HG03097 (cell line): ENCODE results near the gene CELF1.

Source experiments
- ATAC-seq: cut with Tn5 transposase; IDR thresholded peaks from one replicate; pipeline ENCODE4 v1.9.1; 2021; ENCODE audit not compliant: unreplicated experiment, low FRiP score

CELF1 gene

DNA sequence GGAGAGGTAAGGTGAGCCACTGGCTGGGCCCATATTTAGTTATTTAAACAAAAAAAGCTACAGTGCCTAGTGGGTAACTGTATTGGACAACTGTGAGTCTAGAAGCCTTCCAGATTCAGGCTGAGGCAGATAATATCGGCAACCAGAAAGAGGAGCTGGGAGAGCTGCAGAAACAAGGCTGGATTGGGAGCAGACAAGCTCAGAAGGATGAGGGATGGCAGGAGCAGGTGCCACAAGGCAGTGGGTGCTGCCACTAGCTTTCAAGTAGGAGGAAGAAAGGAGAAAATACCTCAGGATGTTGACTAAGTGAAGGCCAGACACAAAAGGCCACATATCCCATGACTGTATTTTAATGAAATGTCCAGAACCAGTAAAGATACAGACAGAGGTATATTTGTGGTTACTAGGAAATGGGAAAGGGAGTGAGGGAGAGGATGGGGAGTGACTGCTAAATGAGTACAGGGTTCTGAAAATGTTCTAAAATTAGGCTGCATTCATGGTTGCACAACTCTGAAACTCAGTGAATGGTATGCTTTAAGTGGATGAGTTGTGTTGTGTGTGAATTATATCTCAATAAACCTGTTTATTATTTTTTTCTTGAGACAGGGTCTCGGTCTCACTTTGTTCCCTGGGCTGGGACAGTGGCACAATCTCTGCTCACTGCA, 92.2 kb downstream of the CELF1 start:
- ATAC-seq, result no peak

- ATAC-seq, result peak; percentile 70
Measured at GRCh38 chr11:47454258-47454671, 98.7 kb downstream of the CELF1 start.

DNA sequence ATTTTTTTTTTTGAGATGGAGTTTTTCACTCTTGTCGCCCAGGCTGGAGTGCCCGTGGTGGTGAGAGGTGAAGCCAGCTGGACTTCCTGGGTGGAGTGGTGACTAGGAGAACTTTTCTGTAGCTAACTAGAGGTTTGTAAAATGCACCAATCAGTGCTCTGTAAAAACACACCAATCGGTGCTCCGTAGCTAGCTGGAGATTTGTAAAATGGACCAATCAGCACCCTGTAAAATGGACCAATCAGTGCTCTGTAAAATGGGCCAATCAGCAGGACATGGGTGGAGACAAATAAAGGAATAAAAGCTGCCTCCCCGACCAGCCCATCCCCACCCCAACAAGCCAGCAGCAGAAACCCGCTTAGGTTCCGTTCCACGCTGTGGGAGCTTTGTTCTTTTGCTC, 99.6 kb downstream of the CELF1 start:
- no peak for ATAC-seq

DNA sequence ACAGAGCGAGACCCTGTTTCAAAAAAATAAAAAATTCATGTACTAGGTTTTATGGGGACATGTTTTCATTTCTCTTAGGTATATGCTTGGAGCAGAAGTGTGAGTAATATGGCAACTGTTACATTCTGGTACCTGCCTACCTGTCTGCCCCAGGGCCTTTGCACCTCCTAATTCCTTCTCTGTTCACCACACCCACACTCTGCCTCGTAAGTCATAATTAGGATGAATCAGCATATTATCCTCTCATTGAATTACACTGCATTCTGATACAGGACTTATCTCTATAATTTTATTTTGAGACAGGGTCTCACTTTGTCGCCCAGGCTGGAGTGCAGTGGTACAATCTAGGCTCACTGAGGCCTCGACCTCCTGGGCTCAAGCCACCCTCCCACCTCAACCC, 100.9 kb downstream of the CELF1 start:
- ATAC-seq, result no peak

GRCh38 chr11:47451436-47451835, 101.5 kb downstream of the CELF1 start:
- ATAC-seq, result no peak

DNA sequence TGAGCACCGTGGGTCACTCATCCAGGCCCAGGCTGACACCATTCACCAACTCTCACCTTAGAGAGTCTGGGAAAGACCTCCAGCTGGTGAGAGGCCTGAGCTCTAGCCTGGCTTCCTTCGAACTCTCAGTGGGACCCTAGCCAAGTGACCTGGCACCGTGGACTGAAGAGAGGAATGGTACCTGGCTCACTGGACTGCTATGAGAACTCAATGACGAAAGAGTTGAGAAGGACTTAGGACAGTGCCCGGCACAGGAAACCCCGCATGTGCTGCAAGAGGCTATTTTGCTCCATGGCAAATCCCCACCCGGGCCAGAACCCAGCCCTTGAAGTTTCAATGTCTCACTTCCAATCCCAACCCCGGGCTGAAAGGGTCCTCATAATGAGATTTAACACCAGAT, 103.4 kb downstream of the CELF1 start:
- ATAC-seq, result no peak

DNA sequence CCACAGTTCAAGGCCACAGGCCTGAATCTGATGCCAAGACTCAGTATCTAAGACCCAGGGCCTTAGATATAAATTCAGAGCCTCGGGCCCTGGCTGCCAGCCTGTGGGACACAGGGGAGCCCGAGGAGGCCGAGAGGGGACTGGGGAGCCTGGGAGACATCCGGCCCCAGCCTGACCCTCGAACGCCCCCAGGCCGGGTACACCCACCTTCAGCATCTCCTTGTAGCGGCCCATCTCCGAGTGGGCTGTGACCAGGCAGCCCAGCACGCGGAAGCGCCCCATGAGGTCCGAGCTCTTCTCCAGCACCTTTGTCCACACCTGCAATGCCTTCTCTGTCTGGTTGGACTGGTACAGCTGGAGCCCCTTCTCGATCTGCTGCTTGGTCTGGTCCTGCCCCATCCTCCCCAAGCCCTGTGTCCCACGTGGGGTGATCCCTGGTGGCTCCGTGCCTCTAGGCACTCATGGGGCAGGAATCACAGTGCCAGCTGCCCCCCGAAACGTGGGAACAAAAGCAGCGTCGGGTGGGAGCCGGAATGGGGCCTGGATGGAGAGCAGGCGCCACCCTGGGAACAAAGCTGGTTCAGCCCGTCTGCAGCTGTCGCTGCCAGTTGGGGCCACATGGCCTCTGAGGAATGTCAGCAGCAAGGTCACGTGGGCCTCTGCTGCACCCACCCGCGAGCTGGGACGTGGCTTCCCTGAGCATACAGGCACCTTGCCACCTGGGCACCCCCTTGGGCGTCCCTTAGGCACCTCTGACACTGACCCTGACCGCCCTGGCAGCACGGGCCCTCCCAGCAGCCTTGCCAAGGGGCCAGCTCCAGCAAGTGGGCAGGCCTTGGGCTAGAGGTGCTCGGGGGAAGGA, 104.1 kb downstream of the CELF1 start, which contains the start of gene RAPSN:
TSS of gene RAPSN (minus strand) at position 571 of the 862 bp plus-strand sequence. CDS start at position 399, 172 bp downstream.
- no peak for ATAC-seq

DNA sequence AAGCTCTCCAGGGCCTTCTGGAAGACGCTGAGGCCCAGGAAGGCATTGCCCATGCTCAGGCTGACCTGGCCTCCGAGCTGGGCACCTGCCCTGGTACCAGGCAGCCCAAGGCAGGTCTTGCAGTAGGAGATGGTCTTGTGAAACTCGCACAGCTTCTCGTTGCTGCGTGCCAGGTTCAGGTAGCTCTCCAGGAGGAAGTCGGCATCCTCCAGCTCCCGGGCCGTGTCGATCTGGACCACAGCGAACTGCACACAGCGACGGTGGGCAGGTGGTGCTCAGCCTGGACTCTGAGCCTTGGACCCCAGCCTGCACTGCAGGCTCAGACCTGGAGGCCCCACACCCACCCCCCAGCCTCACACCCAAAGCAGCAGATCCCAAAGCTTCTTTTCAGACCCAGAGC, 105.0 kb downstream of the CELF1 start:
- ATAC-seq, result no peak

- ATAC-seq, result no peak
Measured at GRCh38 chr11:47446833-47447232, 106.1 kb downstream of the CELF1 start.

DNA sequence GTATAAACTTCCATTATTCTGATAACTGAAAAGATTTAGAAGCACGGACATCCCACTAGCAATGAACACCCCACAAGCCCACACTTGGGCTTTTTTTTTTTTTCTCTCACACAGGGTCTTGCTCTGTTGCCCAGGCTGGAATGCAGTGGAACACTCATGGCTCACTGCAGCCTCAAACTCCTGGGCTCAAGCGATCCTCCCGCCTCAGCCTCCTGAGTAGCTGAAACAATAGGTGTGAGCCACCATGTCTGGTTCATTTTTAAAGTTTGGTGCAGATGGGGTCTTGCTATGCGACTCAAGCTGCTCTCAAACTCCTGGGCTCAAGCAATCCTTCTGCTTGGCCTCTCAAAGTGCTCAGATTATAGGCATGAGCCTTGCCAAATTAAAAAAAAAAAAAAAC, 107.1 kb downstream of the CELF1 start:
- ATAC-seq, result no peak

DNA sequence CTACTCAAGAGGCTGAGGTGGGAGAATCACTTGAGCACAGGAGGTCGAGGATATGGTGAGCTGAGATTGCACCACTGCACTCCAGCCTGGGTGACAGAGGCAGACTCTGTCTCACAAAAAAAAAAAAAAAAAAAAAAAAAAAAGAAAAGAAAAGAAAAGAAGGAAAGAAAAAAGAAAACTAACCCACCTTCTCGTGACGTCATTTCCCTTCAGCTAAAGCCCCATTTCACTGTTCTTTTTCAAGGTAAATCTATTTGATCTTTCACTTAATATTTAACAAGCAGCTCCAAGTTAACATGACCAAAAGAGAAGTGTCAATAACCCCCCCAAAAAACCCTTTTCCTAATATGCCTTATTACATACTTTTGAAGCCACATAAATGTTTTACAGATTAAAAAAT, 109.1 kb downstream of the CELF1 start:
- no peak for ATAC-seq

- ATAC-seq, result no peak
Measured at GRCh38 chr11:47443028-47443700, 109.8 kb downstream of the CELF1 start.

DNA sequence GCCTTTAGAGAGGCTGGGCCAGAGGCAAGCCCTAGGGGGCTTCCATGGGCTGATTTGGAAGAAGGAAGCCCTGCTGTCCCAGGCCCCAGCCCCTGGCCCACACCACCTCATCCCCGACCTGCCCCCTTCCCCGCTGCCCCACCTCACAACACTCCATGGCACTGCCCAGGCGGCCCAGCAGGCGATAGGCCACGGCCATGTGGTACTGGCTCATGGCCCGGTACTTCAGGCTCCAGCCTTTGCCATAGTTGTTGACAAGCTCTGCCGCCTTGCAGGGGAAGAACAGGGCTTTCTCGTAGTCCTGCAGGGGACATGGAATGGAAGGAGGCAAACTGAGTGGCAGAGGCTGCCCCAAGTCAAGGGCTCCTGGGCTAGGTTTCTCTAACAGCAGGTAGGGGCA, 110.4 kb downstream of the CELF1 start:
- ATAC-seq, result no peak

DNA sequence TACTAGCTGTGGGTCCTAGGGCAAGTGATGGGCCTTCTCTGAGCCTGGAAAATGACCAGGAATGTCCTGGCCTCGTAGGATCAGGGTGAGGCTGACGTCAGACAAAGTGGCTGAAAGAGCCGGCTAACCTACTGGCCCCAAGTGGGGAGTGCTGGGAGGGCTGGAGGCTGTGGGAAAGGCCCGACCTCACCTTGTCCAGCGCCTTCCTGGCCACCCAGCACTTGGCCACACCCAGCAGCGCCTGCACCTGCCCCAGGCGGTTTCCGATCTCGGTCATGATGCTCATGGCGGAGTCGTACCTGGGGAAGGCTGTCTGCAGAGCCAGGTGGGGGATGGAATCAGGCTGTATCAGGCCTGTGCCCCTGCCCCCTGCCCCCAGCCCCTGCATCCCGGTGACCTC, 111.5 kb downstream of the CELF1 start:
- ATAC-seq, result no peak

GRCh38 chr11:47440054-47440476, 112.9 kb downstream of the CELF1 start:
- ATAC-seq, result no peak

GRCh38 chr11:47438721-47439120, 114.2 kb downstream of the CELF1 start:
- ATAC-seq, result no peak

- no peak for ATAC-seq
Measured at GRCh38 chr11:47437746-47438418, 115.0 kb downstream of the CELF1 start.

- no peak for ATAC-seq
Measured at GRCh38 chr11:47437218-47437745, 115.7 kb downstream of the CELF1 start.

DNA sequence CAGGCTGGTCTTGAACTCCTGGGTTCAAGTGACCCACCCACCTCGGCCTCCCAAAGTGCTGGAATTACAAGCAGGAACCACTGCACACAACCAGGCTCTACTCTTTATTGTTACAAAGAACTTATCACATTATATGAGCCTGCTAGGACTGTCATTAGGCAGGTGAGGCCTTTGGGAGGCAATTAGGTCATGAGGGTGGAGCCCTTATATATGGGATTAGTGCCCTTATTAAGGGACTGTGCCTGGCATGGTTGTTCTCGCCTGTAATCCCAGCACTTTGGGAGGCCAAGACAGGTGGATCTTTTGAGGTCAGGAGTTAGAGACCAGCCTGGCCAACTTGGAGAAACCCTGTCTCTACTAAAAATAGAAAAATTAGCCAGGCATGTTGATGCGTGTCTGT, 116.2 kb downstream of the CELF1 start:
- ATAC-seq, result no peak

GRCh38 chr11:47435687-47436086, 117.2 kb downstream of the CELF1 start:
- no peak for ATAC-seq
